Measurements from ENCODE around the gene CTCF.

Gene CTCF

GRCh38 chr16:67548265-67549126, 13.8 kb upstream of the CTCF start:
- DNase-seq (ENCODE audit: extremely low read depth in 1 of 2, low read depth in 1 of 2): no peak

GRCh38 chr16:67549240-67549639, 13.1 kb upstream of the CTCF start:
- no peak for DNase-seq (ENCODE audit: extremely low read depth in 1 of 2, low read depth in 1 of 2)

- no peak for DNase-seq (ENCODE audit: extremely low read depth in 1 of 2, low read depth in 1 of 2)
These were observed 12.4 kb upstream of the CTCF start for GRCh38 chr16:67549936-67550335.

GRCh38 chr16:67551091-67551490, 11.2 kb upstream of the CTCF start:
- no peak for DNase-seq (ENCODE audit: extremely low read depth in 1 of 2, low read depth in 1 of 2)

- no peak for DNase-seq (ENCODE audit: extremely low read depth in 1 of 2, low read depth in 1 of 2)
These were observed 10.4 kb upstream of the CTCF start for GRCh38 chr16:67551972-67552371.

- DNase-seq (ENCODE audit: extremely low read depth in 1 of 2, low read depth in 1 of 2): no peak
These were observed 9.8 kb upstream of the CTCF start for GRCh38 chr16:67552476-67552875.

- DNase-seq (ENCODE audit: extremely low read depth in 1 of 2, low read depth in 1 of 2): no peak
These were observed 6.5 kb upstream of the CTCF start for GRCh38 chr16:67555795-67556212.

GRCh38 chr16:67558859-67559258, 3.5 kb upstream of the CTCF start:
- no peak for DNase-seq (ENCODE audit: extremely low read depth in 1 of 2, low read depth in 1 of 2)

GRCh38 chr16:67560827-67561342, 1.4 kb upstream of the CTCF start:
- DNase-seq (ENCODE audit: extremely low read depth in 1 of 2, low read depth in 1 of 2): no peak

- no peak for DNase-seq (ENCODE audit: extremely low read depth in 1 of 2, low read depth in 1 of 2)
These were observed 864 bp upstream of the CTCF start for GRCh38 chr16:67561501-67561823.

GRCh38 chr16:67561824-67562525, 351 bp upstream of the CTCF start:
- DNase-seq (ENCODE audit: extremely low read depth in 1 of 2, low read depth in 1 of 2): peak; percentile 96 to 97

- DNase-seq (ENCODE audit: extremely low read depth in 1 of 2, low read depth in 1 of 2): peak in 1 of 2 donors; percentile 27
These were observed 787 bp downstream of the CTCF start for GRCh38 chr16:67562918-67563707.

GRCh38 chr16:67563708-67564468, 1.6 kb downstream of the CTCF start:
- DNase-seq (ENCODE audit: extremely low read depth in 1 of 2, low read depth in 1 of 2): no peak

GRCh38 chr16:67565470-67566100, 3.3 kb downstream of the CTCF start:
- DNase-seq (ENCODE audit: extremely low read depth in 1 of 2, low read depth in 1 of 2): no peak

- DNase-seq (ENCODE audit: extremely low read depth in 1 of 2, low read depth in 1 of 2): no peak
These were observed 9.1 kb downstream of the CTCF start for GRCh38 chr16:67571464-67571863.

- DNase-seq (ENCODE audit: extremely low read depth in 1 of 2, low read depth in 1 of 2): no peak
These were observed 9.7 kb downstream of the CTCF start for GRCh38 chr16:67571981-67572431.

GRCh38 chr16:67579686-67580085, 17.4 kb downstream of the CTCF start:
- DNase-seq (ENCODE audit: extremely low read depth in 1 of 2, low read depth in 1 of 2): no peak

- no peak for DNase-seq (ENCODE audit: extremely low read depth in 1 of 2, low read depth in 1 of 2)
These were observed 17.9 kb downstream of the CTCF start for GRCh38 chr16:67580202-67580601.

- DNase-seq (ENCODE audit: extremely low read depth in 1 of 2, low read depth in 1 of 2): no peak
These were observed 31.0 kb downstream of the CTCF start for GRCh38 chr16:67593288-67593687.

GRCh38 chr16:67593701-67594100, 31.4 kb downstream of the CTCF start:
- DNase-seq (ENCODE audit: extremely low read depth in 1 of 2, low read depth in 1 of 2): no peak
